Thoracic aorta (tissue), 2 donors: Measurements from ENCODE around the gene ULBP2. TPM values are rescaled to one million over a fixed set of nuclear protein-coding genes. Genes with fewer than 3 reads are reported as not detected.
"Not testable (repeated sequence)": the region's sequence is repeated elsewhere in the genome, so short reads cannot be mapped to it uniquely, and the experiment has no call there.

Source experiments
- ATAC-seq: fragments of 150-250 bp; one replicate; pipeline ENCODE4 v1.8.0; 2017; ENCODE audit warnings: low read depth; ENCODE audit not compliant: insufficient number of reproducible peaks, low FRiP score
- DNase-seq: peaks from one replicate; pipeline ENCODE4 v3.0.0-alpha.2; 2020; ENCODE audit warnings: low spot score
- H3K27ac ChIP-seq, 2 donors: fragments of 200-600 bp; sonication (generic); 1 replicate in 1 of 2; 2 replicates in 1 of 2; pipeline ENCODE4 v1.5.1; 2016; ENCODE audit warnings: mild to moderate bottlenecking in 2 of 2, moderate library complexity in 2 of 2
- H3K27me3 ChIP-seq: fragments of 200-600 bp; sonication (generic); replicated peaks from 2 replicates; pipeline ENCODE4 v1.6.0; 2016; ENCODE audit warnings: mild to moderate bottlenecking; ENCODE audit not compliant: insufficient read depth
- H3K36me3 ChIP-seq: fragments of 200-600 bp; sonication (generic); one replicate; pipeline ENCODE4 v1.5.1; 2016
- H3K4me1 ChIP-seq, 2 donors: fragments of 200-600 bp; sonication (generic); 1 replicate in 1 of 2; 2 replicates in 1 of 2; pipeline versions ENCODE4 v1.5.1 to v1.6.0; 2016; ENCODE audit warnings: low read depth in 2 of 2, mild to moderate bottlenecking in 1 of 2; ENCODE audit not compliant: control insufficient read depth in 1 of 2
- H3K4me3 ChIP-seq: fragments of 200-600 bp; sonication (generic); 2 replicates; pipeline ENCODE4 v1.5.1; 2016; ENCODE audit warnings: mild to moderate bottlenecking
- H3K9me3 ChIP-seq: fragments of 200-600 bp; sonication (generic); 2 replicates; pipeline ENCODE4 v1.5.1; 2016
- CTCF ChIP-seq: fragments of 200-600 bp; sonication (generic); IDR thresholded peaks from one replicate; pipeline ENCODE4 v1.5.1; 2019; ENCODE audit warnings: antibody characterized with exemption
- total RNA-seq, 2 donors: library from RNA; depleted of rRNA; stranded (reverse); fragments of >200 nt; gene quantifications; one replicate each; pipeline versions ENCODE4 v1.1.0 to v1.2.3, GENCODE V29; 2016

The ULBP2 gene
- total RNA-seq, 2 donors from 2014 or later: 0.41 TPM; not detected in 1

- H3K27me3 ChIP-seq: no peaks in the 10 kb centered on the region
- TF ChIP-seq CTCF: no peak
- no peak overlapping the region for H3K27ac ChIP-seq
- H3K9me3 ChIP-seq: no peaks in the 10 kb centered on the region
- DNase-seq (no peak), ATAC-seq (no peak)
- H3K4me1 ChIP-seq: no peaks in the 10 kb centered on the region
- no peak overlapping the region for H3K4me3 ChIP-seq
- H3K36me3 ChIP-seq: no peaks in the 10 kb centered on the region
These were observed 36.4 kb upstream of the ULBP2 start for GRCh38 chr6:149905371-149905910.

- H3K4me1 ChIP-seq: no peaks in the 10 kb centered on the region
- no peak overlapping the region for H3K27ac ChIP-seq
- no peak for ATAC-seq
- no peaks in the 10 kb centered on the region for H3K36me3 ChIP-seq
- H3K9me3 ChIP-seq: no peaks in the 10 kb centered on the region
- H3K4me3 ChIP-seq: no peak overlapping the region
- no peak for DNase-seq
- no peak for TF ChIP-seq CTCF
- H3K27me3 ChIP-seq: no peaks in the 10 kb centered on the region
These were observed 35.9 kb upstream of the ULBP2 start for GRCh38 chr6:149905911-149906371.

GRCh38 chr6:149906405-149906804, 35.4 kb upstream of the ULBP2 start:
- DNase-seq: no peak
- H3K4me3 ChIP-seq: no peak overlapping the region
- no peak for ATAC-seq
- no peak overlapping the region for H3K27ac ChIP-seq
- no peaks in the 10 kb centered on the region for H3K36me3 ChIP-seq
- H3K27me3 ChIP-seq: no peaks in the 10 kb centered on the region
- H3K4me1 ChIP-seq: no peaks in the 10 kb centered on the region
- TF ChIP-seq CTCF: no peak
- H3K9me3 ChIP-seq: no peaks in the 10 kb centered on the region

- no peaks in the 10 kb centered on the region for H3K4me1 ChIP-seq
- no peaks in the 10 kb centered on the region for H3K27me3 ChIP-seq
- H3K4me3 ChIP-seq: no peak overlapping the region
- no peak overlapping the region for H3K27ac ChIP-seq
- H3K36me3 ChIP-seq: no peaks in the 10 kb centered on the region
- ATAC-seq (no peak), DNase-seq (no peak)
- no peak for TF ChIP-seq CTCF
- no peaks in the 10 kb centered on the region for H3K9me3 ChIP-seq
These were observed 34.5 kb upstream of the ULBP2 start for GRCh38 chr6:149907317-149907716.

GRCh38 chr6:149908480-149908879, 33.3 kb upstream of the ULBP2 start:
- not testable (repeated sequence) for DNase-seq

More at GRCh38 chr6:149908480-149908879, 33.3 kb upstream of the ULBP2 start:
- H3K27me3 ChIP-seq, ATAC-seq, H3K27ac ChIP-seq, H3K4me3 ChIP-seq, H3K4me1 ChIP-seq, H3K9me3 ChIP-seq, H3K36me3 ChIP-seq: not testable (repeated sequence)
